Effector memory CD8-positive, alpha-beta T cell (primary cell): Measurements from ENCODE around the gene TESMIN.

ENCODE experiments used
- ATAC-seq: fragments of 150-1000 bp; cut with Tn5 transposase; replicated peaks from 2 replicates; pipeline ENCODE4 v1.10.0; 2021; ENCODE audit warnings: mild to moderate bottlenecking, moderate library complexity
- DNase-seq, 3 experiments: peaks; one replicate each; pipeline ENCODE4 v3.0.0; 2021
- H3K27ac Mint-ChIP-seq, 2 donors: one replicate each; pipeline ENCODE4 v1.8.0; 2022; ENCODE audit warnings: mild to moderate bottlenecking in 2 of 2, mixed read lengths in 2 of 2, moderate library complexity in 2 of 2
- H3K27me3 Mint-ChIP-seq, 2 donors: one replicate each; pipeline ENCODE4 v1.8.0; 2022; ENCODE audit warnings: mixed read lengths in 2 of 2
- H3K36me3 Mint-ChIP-seq: one replicate; pipeline ENCODE4 v1.8.0; 2022; ENCODE audit warnings: mild to moderate bottlenecking, moderate library complexity, mixed read lengths; ENCODE audit not compliant: insufficient read depth
- H3K4me1 Mint-ChIP-seq, 2 donors: one replicate each; pipeline ENCODE4 v1.8.0; 2022; ENCODE audit warnings: low read depth in 2 of 2, mixed read lengths in 2 of 2
- H3K4me3 Mint-ChIP-seq, 2 donors: one replicate each; pipeline ENCODE4 v1.8.0; 2022; ENCODE audit warnings: mild to moderate bottlenecking in 2 of 2, mixed read lengths in 2 of 2, moderate library complexity in 2 of 2
- H3K9me3 Mint-ChIP-seq, 2 donors: one replicate each; pipeline ENCODE4 v1.8.0; 2022; ENCODE audit warnings: mixed read lengths in 2 of 2

TESMIN gene

GRCh38 chr11:68665436-68665835, 85.9 kb downstream of the TESMIN start:
- H3K4me3 Mint-ChIP-seq: no peak overlapping the region
- no peak overlapping the region for H3K27ac Mint-ChIP-seq
- H3K27me3 Mint-ChIP-seq: peaks cover 32 to 48% of the 10 kb centered on the region in 2 donors
- no peak for ATAC-seq
- DNase-seq: no peak
- H3K4me1 Mint-ChIP-seq: no peaks in the 10 kb centered on the region
- H3K36me3 Mint-ChIP-seq: peaks cover 2% of the 10 kb centered on the region
- H3K9me3 Mint-ChIP-seq: no peaks in the 10 kb centered on the region

GRCh38 chr11:68664906-68665305, 86.4 kb downstream of the TESMIN start:
- Mint-ChIP-seq H3K9me3 (no peaks in the 10 kb centered on the region), H3K36me3 (peaks cover 2% of the 10 kb centered on the region), H3K27ac (no peak overlapping the region), H3K27me3 (peaks cover 38 to 53% of the 10 kb centered on the region in 2 donors), H3K4me1 (no peaks in the 10 kb centered on the region), H3K4me3 (no peak overlapping the region)
- no peak for DNase-seq
- ATAC-seq: no peak

- Mint-ChIP-seq H3K36me3 (peaks cover 2% of the 10 kb centered on the region), H3K27me3 (peaks cover 38 to 60% of the 10 kb centered on the region in 2 donors), H3K4me3 (no peak overlapping the region), H3K9me3 (no peaks in the 10 kb centered on the region), H3K27ac (no peak overlapping the region), H3K4me1 (no peaks in the 10 kb centered on the region)
- ATAC-seq: no peak
- no peak for DNase-seq
These were observed 87.2 kb downstream of the TESMIN start for GRCh38 chr11:68664141-68664540.

GRCh38 chr11:68663482-68664010, 87.8 kb downstream of the TESMIN start:
- ATAC-seq: no peak

GRCh38 chr11:68661697-68662603, 89.4 kb downstream of the TESMIN start:
- peaks cover 2% of the 10 kb centered on the region for H3K36me3 Mint-ChIP-seq
- no peaks in the 10 kb centered on the region for H3K9me3 Mint-ChIP-seq
- H3K4me3 Mint-ChIP-seq: no peak overlapping the region
- H3K27ac Mint-ChIP-seq: no peak overlapping the region
- peaks cover 44 to 81% of the 10 kb centered on the region in 2 donors for H3K27me3 Mint-ChIP-seq
- ATAC-seq (no peak), DNase-seq (no peak)
- no peaks in the 10 kb centered on the region for H3K4me1 Mint-ChIP-seq

More at GRCh38 chr11:68663482-68664010, 87.8 kb downstream of the TESMIN start:
- Mint-ChIP-seq H3K4me1 (no peaks in the 10 kb centered on the region), H3K27me3 (peaks cover 38 to 66% of the 10 kb centered on the region in 2 donors), H3K27ac (no peak overlapping the region), H3K36me3 (peaks cover 2% of the 10 kb centered on the region), H3K9me3 (no peaks in the 10 kb centered on the region), H3K4me3 (no peak overlapping the region)
- DNase-seq: no peak

GRCh38 chr11:68661014-68661413, 90.3 kb downstream of the TESMIN start:
- DNase-seq (no peak), ATAC-seq (no peak)
- no peaks in the 10 kb centered on the region for H3K4me1 Mint-ChIP-seq
- peaks cover 47 to 90% of the 10 kb centered on the region in 2 donors for H3K27me3 Mint-ChIP-seq
- no peak overlapping the region for H3K4me3 Mint-ChIP-seq
- no peaks in the 10 kb centered on the region for H3K36me3 Mint-ChIP-seq
- H3K9me3 Mint-ChIP-seq: no peaks in the 10 kb centered on the region
- no peak overlapping the region for H3K27ac Mint-ChIP-seq

- no peaks in the 10 kb centered on the region for H3K4me1 Mint-ChIP-seq
- H3K27me3 Mint-ChIP-seq: peaks cover 50 to 97% of the 10 kb centered on the region in 2 donors
- ATAC-seq (no peak), DNase-seq (no peak)
- H3K27ac Mint-ChIP-seq: no peak overlapping the region
- no peaks in the 10 kb centered on the region for H3K9me3 Mint-ChIP-seq
- no peak overlapping the region for H3K4me3 Mint-ChIP-seq
- no peaks in the 10 kb centered on the region for H3K36me3 Mint-ChIP-seq
These were observed 91.1 kb downstream of the TESMIN start for GRCh38 chr11:68660066-68660810.

- no peak overlapping the region for H3K27ac Mint-ChIP-seq
- no peak for DNase-seq
These were observed 92.0 kb downstream of the TESMIN start for GRCh38 chr11:68659158-68659921.

GRCh38 chr11:68658661-68659060, 92.7 kb downstream of the TESMIN start:
- peaks cover 43 to 93% of the 10 kb centered on the region in 2 donors for H3K27me3 Mint-ChIP-seq
- ATAC-seq: no peak

More at GRCh38 chr11:68659158-68659921, 92.0 kb downstream of the TESMIN start:
- Mint-ChIP-seq H3K36me3 (no peaks in the 10 kb centered on the region), H3K27me3 (peaks cover 43 to 97% of the 10 kb centered on the region in 2 donors), H3K9me3 (no peaks in the 10 kb centered on the region), H3K4me3 (no peak overlapping the region), H3K4me1 (no peaks in the 10 kb centered on the region)
- ATAC-seq: no peak

GRCh38 chr11:68658097-68658496, 93.2 kb downstream of the TESMIN start:
- ATAC-seq (no peak), DNase-seq (no peak)
- H3K27ac Mint-ChIP-seq: no peak overlapping the region
- H3K36me3 Mint-ChIP-seq: no peaks in the 10 kb centered on the region
- H3K4me1 Mint-ChIP-seq: no peaks in the 10 kb centered on the region
- H3K4me3 Mint-ChIP-seq: no peak overlapping the region
- peaks cover 47 to 92% of the 10 kb centered on the region in 2 donors for H3K27me3 Mint-ChIP-seq
- H3K9me3 Mint-ChIP-seq: no peaks in the 10 kb centered on the region

More at GRCh38 chr11:68658661-68659060, 92.7 kb downstream of the TESMIN start:
- no peak overlapping the region for H3K4me3 Mint-ChIP-seq
- no peak overlapping the region for H3K27ac Mint-ChIP-seq
- no peaks in the 10 kb centered on the region for H3K9me3 Mint-ChIP-seq
- no peaks in the 10 kb centered on the region for H3K36me3 Mint-ChIP-seq
- no peaks in the 10 kb centered on the region for H3K4me1 Mint-ChIP-seq
- no peak for DNase-seq
